Thyroid gland (tissue), 4 donors: Measurements from ENCODE around the gene CHRDL2.

Source experiments
- CTCF ChIP-seq, 6 experiments: fragments of 200-600 bp in 3 of 6; fragments of 450-650 bp in 3 of 6; sonication (generic) in 3 of 6; IDR thresholded peaks; one replicate each; pipeline ENCODE4 v1.5.1; 2016 to 2019; ENCODE audit warnings: antibody characterized with exemption in 6 of 6, mild to moderate bottlenecking in 2 of 6, inconsistent platforms in 1 of 6, moderate library complexity in 1 of 6
- POLR2A ChIP-seq, 2 donors: fragments of 450-650 bp; IDR thresholded peaks; one replicate each; pipeline ENCODE4 v1.6.1; 2017; ENCODE audit warnings: antibody characterized with exemption in 2 of 2, mild to moderate bottlenecking in 2 of 2, moderate library complexity in 1 of 2

GRCh38 chr11:74773476-74773875 lies 42.2 kb upstream of the CHRDL2 start:
- TF ChIP-seq CTCF (IDR thresholded peaks at IDR 0.05), result no peak
- TF ChIP-seq POLR2A (IDR thresholded peaks at IDR 0.05), result no peak
